ENCODE measurements around the gene RRAD.
A peak's percentile ranks its signal among the peaks of the same experiment; 100 is the strongest.
"Not testable (repeated sequence)": the region's sequence is repeated elsewhere in the genome, so short reads cannot be mapped to it uniquely, and the experiment has no call there.

The RRAD gene

GRCh38 chr16:66925322-66925840 lies at the start of gene RRAD:
RRAD (minus strand) TSS chr16:66925535; CDS start chr16:66925179, 356 bp downstream.
- DNase-seq = peak in 6 of 56 donors; percentile 12 to 60 (median 38)

DNA sequence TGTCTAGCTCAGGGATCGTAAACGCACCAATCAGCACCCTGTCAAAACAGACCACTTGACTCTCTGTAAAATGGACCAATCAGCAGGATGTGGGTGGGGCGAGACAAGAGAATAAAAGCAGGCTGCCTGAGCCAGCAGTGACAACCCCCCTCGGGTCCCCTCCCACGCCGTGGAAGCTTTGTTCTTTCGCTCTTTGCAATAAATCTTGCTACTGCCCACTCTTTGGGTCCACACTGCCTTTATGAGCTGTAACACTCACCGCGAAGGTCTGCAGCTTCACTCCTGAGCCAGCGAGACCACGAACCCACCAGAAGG lies 49.6 kb upstream of the RRAD start:
- DNase-seq = not testable (repeated sequence)

GRCh38 chr16:66974156-66974931 lies 49.0 kb upstream of the RRAD start:
- not testable (repeated sequence) for DNase-seq

DNA sequence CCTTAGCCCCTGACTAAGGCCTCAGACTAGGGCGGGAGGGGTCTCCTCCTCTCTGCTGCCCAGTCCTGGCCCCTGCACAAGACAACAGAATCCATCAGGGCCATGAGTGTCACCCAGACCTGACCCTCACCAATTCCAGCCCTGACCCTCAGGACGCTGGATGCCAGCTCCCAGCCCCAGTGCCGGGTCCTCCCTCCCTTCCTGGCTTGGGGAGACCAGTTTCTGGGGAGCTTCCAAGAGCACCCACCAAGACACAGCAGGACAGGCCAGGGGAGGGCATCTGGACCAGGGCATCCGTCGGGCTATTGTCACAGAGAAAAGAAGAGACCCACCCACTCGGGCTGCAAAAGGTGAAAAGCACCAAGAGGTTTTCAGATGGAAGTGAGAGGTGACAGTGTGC lies 48.4 kb upstream of the RRAD start:
- DNase-seq = no peak

GRCh38 chr16:66972983-66973382 lies 47.6 kb upstream of the RRAD start:
- DNase-seq = no peak

DNA sequence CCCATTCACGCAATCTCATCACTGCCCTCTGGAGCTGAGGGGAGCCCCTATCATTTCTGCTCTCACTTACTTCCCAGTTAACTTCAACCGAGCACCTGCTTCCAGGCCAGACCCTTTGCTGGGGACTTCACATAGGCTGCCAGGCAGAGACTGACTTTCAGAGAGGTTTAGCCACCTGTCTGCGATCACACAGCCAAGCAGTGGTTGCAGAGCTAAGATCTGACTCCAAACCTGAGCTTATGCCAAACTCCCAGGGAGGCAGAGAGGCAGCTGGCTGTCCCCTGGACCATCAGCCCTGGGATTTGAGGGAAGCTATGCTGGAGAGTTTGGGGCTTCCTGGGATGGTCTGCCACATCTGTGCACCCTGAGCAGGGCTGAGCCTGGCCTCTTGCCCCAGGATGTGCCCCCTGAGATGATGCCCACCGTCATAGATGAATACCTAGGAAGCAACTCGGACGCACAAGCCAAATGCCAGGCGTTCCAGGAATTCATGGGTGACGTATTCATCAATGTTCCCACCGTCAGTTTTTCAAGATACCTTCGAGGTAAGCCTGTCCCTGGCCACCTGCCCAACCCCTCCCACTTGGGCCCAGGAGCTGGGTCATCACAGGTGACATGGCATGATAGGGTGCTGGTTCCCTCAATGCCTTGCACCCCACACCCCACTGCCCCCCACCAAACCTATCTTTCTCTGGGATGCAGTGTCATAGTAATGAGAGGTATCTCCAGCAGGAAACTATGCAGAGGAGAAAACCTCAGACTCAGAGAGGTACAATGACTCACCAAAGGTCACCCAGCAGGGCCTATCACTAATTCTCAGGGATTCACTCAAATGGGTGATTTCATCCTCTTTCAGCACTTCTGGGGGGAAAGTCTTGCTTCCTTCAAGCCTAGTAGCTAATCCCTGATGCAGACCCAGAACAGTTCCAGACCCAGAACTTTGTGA lies 45.7 kb upstream of the RRAD start:
- DNase-seq = no peak

DNA sequence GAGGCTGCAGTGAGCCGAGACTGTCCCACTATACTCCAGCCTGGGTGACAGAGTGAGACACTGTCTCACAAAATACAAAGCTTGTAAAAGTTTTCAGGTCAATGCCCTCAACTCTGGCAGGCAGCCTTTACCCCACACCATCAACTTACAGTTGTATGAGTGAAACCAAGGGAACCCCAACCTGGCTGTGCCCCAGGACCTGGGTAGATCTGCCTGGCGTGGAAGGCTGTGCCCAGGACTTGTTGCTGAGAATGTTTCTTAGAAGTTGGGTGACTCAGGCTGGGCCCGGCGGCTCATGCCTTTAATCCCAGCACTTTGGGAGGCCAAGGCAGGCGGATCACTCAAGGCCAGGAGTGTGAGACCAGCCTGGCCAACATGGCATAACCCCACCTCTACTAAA lies 43.5 kb upstream of the RRAD start:
- peak in 2 of 56 donors; percentile 10 to 30 for DNase-seq

GRCh38 chr16:66964049-66964448 lies 38.7 kb upstream of the RRAD start:
- DNase-seq = no peak

DNA sequence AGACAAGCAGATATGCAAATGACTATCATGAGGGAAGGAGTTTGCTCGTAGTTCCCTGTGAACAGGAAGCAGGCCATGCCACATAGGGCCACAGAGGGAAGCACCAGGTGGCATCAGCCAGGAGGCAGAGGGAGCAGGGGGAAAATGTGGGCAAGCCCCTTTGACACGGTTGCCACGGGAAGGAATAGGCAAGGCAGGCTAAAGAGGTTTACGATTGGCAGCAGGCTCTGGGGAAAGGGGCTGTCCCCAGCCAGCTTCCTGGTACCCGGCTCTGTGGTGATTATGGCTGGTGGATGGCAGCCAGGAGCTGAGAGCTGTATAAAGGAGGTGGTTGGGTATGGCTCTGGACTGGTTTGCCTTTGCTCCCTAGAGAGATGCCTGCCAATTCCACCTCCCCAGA lies 36.6 kb upstream of the RRAD start:
- DNase-seq = no peak

GRCh38 chr16:66961065-66961744 lies 35.9 kb upstream of the RRAD start, which contains the start of gene CES3:
CES3 (plus strand) TSS chr16:66961266; CDS start chr16:66961308, 42 bp downstream.
- DNase-seq = peak in 30 of 56 donors; percentile 6 to 73 (median 29)

DNA sequence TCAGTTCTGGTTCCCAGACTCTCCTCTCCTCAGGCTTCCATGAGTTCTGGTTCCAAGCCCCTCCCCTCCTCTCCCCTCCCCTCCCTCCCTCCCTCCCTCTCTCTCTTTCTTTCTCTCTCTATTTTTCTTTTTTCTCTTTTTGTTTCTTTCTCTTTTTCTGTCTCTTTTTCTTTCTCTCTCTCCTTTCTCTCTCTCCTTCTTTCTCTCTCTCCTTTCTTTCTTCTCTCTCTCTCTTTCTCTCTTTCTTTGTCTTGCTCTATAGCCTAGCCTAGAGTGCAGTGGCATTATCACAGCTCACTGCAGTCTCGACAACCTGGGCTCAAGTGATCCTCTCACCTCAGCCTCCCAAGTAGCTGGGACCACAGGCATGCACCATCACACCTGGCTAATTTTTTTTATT lies 34.9 kb upstream of the RRAD start:
- DNase-seq = no peak

- DNase-seq = peak in 1 of 56 donors; percentile 13
Measured at GRCh38 chr16:66959704-66960161, 34.4 kb upstream of the RRAD start.

DNA sequence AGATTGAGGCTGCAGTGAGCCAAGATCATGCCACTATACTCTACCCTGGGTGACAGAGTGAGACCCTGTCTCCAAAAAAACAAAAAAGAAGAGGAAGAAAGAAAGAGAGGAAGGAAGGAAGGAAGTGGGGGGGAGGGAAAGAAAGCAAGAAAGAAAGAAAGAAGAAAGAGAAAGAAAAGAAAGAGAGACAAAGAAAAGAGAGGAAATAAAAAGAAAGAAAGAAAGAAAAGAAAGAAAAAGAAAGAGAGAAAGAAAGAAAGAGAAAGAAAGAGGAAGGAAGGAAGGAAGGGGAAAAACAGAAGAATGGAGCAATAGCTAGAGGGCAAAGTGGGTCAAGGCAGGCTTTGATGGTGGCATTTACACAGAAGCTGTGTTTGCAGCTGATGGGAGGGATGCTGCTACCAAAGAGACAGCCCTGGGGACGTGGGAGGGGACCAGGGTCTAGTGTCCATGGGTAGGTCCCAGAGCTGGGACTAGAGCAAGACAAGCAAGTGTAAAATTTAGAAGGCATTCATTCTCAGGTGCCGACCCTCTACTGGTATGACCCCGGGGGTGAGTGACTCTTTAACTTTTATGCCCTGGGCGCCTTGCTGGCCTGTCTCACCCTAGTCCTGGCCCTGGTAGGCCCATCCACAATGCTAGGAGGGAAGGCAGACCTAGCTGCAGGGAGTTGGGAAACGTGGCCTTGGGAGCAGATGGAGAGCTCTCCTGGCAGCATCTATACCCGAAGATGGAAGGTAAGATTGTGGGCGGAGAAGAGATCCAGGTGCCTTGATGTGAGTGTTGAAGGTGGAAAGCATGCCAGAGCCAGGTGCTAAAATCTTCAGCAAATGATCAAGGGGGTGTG lies 33.7 kb upstream of the RRAD start:
- no peak for DNase-seq

DNA sequence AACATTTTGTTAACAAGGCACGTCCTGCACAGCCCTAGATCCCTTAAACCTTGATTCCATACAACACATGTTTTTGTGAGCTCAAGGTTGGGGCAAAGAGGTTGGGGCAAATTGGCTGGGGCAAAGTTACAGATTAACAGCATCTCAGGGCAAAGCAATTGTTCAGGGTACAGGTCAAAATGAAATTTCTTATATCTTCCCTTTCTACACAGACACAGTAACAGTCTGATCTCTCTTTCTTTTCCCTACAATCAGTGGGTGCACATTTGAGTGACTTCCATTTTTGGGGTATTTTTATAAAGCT lies 30.8 kb upstream of the RRAD start:
- DNase-seq = not testable (repeated sequence)

DNA sequence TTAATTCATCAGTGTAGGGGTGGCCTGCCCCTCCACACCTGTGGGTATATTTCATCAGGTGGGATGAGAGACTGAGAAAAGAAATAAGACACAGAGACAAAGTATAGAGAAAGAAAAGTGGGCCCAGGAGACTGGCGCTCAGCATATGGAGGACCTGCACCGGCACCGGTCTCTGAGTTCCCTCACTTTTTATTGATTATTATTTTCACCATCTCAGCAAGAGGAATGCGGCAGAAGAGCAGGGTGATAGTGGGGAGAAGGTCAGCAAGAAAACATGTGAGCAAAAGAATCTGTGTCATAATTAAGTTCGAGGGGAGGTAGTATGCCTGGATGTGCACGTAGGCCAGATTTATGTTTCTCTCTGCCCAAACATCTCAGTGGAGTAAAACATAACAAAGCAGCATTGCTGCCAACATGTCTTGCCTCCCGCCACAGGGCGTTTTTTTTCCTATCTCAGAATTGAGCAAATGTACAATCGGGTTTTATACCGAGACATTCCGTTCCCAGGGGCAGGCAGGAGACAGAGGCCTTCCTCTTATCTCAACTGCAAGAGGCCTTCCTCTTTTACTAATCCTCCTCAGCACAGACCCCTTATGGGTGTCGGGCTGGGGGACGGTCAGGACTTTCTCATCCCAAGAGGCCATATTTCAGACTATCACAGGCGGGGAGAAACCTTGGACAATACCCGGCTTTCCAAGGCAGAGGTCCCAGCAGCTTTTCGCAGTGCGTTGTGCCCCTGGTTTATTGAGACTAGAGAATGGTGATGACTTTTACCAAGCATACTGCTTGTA lies 30.2 kb upstream of the RRAD start:
- not testable (repeated sequence) for DNase-seq

DNA sequence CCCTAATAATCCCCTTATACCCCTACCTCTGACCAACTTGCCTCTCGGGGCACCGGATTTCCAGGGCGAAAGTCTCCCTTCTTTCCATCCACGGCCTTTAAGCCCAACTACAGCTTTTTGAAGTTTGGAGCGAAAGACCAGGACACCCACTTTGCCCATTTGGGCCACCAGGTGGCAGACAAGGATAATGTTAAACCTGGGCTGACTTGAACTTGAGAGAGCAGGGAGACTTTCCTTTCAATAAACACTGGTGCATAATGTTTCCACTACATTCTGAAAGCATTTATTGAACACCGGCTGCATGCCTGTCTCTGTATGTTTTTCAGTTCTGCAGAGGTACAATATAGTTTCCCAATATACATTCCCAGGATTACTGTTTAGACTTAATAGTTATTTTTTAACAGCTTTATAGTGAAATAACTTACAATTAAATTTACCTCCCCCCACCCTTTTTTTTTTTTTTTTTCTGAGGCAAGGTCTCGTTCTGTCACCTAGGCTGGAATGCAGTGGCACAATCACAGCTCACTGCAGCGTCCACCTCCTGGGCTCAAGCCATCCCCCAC lies 28.8 kb upstream of the RRAD start:
- peak in 46 of 56 donors; percentile 14 to 85 (median 43) for DNase-seq

DNA sequence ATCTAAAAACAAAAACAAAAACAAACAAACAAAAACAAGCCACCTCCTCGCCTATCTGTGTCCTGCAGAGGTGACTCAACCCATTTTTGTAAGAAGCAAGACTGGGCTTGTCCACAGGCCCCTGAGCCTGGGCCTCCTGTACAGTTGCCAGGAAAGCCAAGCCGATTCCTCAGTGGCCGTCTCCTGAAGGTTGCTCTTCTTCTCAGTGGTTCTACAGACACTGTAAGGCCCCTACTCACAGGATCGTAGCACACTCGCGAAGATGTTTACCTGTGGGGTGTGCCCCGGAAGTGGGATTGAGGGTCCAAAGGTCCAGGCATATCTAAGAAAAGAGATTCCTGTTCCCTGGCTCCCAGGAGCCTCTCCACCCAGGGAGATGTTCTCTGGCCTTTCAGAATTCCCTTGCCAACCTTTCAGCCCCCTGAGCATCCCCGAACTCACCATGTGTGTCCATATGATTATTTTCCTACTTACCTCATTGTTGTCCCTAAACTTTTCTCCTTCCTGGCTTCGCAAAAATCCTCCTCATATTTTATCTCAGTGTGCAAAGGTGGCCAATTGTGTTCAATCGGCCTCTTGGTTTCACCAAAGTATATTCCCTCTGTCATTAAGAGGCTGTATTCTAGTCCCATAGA lies 28.2 kb upstream of the RRAD start:
- no peak for DNase-seq

- DNase-seq = no peak
Measured at GRCh38 chr16:66952430-66953110, 27.2 kb upstream of the RRAD start.
